EL (cell line): Measurements from ENCODE around the gene TMEM41B.
A peak's percentile ranks its signal among the peaks of the same experiment; 100 is the strongest.
"Not testable (repeated sequence)": the region's sequence is repeated elsewhere in the genome, so short reads cannot be mapped to it uniquely, and the experiment has no call there.

Source experiments
- DNase-seq: peaks from one replicate; pipeline ENCODE4 v3.0.0-alpha.2; 2016

TMEM41B gene, protein sequence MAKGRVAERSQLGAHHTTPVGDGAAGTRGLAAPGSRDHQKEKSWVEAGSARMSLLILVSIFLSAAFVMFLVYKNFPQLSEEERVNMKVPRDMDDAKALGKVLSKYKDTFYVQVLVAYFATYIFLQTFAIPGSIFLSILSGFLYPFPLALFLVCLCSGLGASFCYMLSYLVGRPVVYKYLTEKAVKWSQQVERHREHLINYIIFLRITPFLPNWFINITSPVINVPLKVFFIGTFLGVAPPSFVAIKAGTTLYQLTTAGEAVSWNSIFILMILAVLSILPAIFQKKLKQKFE

DNA sequence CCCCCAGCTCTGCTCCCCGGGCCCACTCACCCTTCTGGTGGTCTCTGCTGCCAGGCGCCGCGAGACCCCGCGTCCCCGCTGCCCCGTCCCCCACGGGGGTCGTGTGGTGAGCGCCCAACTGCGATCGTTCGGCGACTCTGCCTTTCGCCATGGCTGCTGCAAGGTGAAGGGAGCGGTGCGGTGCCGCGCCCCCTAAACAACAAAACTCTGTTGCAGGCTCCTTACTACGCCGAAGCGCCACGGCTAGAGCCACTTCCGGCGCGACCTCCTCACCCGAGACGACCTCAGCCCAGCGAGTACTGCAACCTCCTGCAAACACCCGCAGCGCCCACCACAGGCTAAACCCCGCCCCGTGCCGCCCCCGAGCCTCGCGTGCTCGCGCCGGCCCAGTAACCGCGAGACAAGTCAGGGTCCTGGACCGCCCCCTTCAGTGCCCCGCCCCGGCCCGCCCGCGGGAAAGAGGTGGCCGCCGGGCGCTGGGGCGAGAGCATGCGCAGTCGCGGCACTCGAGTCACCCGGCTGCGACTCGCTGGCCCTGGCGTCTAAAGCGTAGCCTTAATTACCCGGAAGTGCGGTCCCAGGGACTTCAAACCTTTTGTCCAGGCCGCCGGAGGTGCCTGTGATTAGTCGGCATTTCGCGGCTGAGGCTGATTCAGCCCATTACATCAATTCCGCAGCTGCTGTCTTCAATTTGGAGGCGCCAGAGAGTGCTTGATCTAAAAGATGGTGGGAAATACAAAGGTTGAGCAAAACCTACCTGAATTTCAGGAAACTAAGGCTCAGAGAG is at the start of gene TMEM41B:
TMEM41B (minus strand) TSS at position 303 of the 787 bp plus-strand sequence; CDS start at position 151, 152 bp downstream.
- peak; percentile 99 for DNase-seq

DNA sequence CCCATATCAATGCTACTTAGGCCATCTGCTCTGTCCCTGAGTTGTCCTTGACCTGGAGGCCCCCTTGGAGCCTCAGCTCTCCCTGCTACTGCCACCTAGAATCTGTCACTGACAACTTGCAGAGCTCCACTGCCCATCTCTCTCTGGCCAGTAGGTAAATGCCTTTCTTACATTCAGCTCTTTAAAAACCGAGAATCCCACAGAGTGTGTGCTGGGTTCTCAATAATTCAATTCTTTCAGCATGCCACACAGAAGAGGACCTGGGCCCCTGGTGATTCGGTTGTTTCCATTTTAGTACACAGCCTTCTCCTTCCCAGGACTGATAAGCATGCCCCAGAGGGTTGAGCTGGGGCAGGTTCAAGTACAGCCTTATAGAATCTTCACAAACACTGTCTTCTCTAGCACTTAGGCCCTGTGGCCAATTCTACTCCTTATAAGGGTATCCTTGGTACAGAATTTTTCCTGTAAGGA is 48.0 kb upstream of the TMEM41B start:
- DNase-seq, result no peak

DNA sequence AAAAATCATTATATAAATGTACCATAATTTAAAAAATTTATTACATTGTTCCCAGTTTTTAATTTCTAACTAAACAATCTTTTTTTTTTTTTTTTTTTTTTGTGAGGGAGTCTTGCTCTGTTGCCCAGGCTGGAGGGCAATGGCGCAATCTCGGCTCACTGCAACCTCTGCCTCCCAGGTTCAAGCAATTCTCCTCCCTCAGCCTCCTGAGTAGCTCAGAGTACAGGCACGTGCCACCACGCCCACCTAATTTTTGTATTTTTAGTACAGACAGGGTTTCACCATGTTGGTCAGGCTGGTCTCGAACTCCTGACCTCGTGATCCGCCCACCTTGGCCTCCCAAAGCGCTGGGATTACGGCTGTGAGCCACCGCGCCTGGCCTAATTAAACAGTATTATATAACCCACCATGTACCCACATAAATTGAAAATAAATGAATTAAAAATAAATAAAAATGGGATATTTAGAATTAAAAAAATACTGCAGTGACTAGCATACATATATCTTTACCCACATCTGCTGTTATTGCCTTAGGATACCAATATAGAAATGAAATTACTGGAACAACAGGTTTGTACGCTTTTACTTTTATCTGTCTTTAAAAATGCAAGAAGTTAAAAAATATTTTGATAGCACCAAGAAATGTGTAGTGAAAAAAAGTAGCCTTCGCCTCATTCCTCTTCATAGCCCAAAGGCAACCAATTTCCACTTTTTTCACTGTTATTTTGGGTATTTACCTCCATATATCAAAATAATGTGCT is 46.6 kb upstream of the TMEM41B start:
- not testable (repeated sequence) for DNase-seq

DNA sequence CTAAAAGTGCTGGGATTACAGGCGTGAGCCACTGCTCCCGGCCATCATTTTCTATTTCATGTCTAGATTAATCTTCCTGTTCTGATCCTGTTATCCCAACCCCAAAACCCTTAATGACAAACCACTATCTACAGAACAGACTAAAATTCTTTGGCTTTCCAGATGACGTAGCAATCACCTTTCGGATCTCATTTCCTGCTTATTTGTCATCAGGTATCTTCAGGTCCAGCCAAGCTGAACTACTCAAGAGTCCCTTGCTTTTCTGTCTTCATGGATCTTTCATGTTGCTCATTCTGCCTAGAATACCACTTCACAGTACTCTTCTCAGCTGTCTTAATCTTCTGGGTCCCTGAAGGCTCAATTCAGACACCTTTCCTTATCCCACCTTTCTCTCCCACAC is 42.6 kb upstream of the TMEM41B start:
- no peak for DNase-seq

DNA sequence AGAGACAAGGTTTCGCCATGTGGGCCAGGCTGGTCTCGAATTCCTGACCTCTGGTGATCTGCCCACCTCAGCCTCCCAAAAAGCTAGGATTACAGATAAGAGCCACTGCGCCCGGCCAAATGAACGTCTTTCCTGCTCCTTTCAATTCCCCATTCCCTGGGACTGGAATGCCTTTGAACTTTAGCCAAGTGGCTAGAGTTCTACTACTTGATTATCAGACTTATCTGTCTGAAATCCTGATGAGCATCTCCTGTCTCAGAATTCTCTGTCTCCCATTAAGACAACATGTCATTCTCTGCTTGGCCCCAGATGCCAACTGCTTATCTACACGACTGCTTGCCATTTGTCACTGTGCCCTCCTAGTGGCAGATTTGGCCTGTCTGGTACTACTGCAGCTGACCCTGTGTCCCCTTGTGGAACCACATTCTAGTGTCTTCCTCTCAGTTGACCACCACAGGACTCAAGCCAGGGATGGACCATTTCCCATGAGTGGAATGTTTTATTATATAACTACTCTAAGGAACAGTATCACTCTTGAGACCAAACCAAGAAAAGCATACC is 37.0 kb upstream of the TMEM41B start:
- no peak for DNase-seq

DNA sequence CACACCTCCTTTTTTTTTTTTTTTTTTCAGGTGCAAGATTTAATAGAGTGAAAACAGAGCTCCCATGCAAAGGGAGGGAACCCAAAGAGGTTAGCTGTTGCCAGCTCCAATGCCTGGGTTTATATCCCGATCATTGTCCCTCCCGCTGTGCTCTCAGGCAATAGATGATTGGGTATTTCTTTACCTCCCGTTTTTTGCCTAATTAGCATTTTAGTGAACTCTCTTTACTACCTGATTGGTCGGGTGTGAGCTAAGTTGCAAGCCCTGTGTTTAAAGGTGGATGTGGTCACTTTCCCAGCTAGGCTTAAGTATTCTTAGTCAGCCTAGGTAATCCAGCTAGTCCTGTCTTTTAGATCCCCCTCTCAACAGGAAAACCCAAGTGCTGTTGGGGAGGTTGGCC is 33.4 kb upstream of the TMEM41B start:
- not testable (repeated sequence) for DNase-seq

DNA sequence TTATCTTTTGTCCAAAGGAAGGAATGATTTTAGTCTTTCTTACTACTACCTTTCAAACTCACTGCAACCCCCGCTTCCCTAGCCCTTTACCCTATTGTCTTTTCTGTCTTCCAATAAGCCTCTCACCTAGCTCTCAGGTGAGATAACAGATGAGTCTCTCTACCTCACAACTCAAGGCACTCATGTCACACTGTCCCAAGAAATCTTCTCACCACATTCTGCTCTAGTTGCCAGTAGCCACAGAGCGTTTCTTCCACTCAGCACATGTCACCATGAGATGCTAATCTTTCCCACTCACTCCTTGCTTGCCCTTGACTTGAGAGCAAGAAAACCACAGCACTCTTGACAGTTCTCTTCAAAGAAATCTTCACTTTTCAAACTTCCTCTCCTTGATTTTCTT is 32.7 kb upstream of the TMEM41B start:
- no peak for DNase-seq

DNA sequence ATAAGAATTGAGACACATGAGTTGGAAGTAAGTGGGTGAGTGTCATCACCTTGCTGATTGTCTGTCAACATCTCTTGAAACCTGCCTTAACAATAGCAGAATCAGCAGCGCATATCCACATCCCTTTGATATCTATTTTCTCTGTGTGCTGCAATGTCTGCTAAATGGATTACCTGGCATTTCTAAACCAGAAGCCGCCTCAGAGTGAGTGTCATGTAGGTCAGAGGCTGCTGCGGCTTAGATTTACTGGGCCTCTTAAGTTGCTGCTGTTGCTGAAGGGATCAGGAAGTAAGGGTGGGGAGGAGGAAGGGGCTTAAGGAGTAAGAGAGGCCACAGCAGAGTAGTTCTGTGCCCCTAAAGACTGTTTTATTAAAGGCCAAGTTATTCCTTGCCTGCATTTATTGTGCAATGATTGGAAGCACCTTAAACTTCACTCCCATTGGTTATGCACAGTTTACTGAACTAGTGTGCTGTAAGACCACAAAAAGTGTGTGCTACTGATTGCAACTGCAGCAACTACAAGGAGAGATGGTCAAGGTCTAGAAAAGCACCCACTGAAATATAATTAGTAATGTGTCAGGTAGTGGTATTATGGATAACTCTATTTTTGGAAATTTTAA is 29.8 kb upstream of the TMEM41B start:
- no peak for DNase-seq

DNA sequence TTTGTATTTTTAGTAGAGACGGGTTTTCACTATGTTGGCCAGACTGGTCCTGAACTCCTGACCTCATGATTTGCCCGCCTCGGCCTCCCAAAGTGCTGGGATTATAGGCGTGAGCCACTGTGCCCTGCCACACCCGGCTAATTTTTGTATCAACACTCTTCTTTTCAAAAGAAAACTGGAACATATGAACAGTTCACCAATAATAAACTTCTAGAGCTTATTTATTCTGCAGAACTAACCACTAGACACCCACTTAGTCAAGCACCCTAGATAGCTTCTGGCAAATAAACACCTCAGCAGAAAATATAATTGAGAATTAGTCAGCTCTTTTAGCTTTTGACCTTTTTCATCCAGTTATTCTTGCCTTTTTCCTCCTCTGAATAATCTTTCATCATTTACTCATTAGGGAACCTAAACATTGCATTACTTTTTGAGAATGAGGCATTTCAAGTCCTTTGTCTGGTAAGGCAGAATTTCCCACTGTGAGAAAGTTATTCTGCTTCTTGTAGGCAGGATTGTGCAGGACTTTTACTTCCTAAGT is 27.3 kb upstream of the TMEM41B start:
- DNase-seq, result no peak

DNA sequence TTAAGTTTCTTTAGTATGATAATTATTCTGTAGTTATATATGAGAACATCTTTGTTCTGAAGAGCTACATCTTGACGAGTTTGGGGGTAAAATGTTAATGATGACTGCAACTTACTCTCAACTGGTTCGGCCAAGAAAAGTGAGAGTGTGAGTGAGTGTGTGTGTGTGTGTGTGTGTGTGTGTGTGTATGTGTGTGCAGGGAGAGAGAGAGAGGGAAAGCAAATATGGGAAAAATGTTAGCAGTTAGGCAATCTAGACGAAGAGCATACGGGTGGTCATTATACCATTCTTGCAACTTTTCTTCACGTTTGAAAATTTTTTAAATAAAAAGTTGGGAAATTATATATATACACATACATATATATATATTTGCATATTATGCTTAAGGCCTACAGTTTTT is 18.3 kb upstream of the TMEM41B start:
- DNase-seq, result no peak

DNA sequence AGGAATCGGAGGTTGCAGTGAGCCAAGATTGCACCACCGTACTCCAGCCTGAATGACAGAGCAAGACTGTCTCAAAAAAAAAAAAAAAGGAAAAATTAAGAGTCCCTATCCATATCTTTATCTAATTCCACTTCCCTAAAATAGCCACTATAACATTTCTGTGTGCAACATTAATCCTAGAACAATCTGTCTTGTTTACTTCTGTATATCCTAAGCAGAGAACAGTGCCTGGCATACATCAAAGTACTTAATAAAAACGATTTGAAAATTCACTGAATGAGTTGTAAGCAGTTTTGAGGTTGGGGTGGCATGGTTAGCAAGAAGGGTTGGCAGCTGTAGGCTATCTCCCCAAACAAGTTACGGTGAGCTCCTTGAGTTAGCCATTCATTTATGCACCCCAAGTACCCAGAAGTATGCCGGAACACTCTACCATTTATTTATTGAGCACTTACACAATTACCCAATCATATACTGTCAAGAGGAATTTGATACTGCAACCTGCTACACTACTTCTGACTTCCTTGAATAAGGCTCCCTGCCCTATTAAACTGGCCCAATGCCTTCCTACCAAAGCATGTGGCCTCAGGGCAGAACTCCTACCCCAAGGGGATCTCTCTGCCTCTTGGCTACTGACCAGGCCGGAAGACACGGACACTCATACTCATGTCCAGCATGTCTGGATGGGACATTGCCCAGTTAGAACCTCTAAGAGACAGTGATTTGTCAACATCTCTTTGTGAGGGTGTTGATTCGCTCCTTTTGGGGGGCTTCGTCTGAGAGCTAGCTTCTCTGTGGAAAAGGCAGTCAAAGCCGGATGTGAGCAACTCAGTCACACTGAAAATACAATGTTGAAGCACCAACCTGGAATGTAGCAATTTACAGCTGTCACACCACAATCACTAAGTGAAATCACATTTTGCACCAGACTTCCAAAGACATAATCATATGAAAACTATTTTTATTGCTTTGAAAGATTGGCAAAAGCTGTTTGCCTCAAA is 16.3 kb upstream of the TMEM41B start:
- DNase-seq, result peak; percentile 95

DNA sequence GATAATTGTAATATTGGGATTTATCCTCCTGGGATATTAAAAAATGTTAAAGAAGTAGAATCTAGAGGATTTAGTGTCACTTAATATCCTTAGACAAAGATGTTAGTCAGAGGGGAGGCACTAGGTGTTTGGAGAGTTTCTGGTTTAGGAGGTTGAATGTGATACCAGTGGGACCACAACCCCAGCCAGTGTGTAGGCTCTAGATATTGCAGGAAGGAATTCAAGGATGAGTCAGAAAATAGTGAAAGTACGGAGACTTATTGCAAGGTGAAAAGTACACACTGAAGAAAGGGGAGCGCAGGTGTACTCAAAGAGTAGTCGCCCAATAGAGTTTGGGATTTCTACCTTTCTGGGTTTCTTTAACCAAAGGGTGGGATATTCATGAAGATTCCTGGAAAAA is 5.7 kb upstream of the TMEM41B start:
- DNase-seq, result no peak

DNA sequence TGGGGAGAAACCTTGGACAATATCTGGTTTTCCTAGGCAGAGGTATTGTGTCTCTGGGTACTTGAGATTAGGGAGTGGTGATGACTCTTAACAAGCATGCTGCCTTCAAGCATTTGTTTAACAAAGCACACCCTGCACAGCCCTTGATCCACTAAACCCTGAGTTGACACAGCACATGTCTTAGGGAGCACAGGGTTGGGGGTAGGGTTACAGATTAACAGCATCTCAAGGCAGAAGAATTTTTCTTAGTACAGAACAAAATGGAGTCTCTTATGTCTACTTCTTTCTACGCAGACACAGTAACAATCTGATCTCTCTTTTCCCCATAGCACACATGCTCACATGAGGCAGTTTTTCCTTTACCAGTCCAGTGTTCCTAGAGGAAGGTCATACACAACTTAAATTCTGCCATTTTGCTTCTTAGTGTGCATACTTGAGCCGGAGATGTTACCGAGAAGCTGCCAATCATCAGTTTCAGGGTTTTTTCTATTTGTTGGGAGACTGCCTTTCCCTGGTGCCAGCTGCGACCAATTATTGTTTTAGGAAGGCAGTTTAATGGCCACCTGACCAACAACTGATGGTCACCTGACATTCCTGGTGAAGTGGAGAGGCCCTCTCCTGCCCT is 5.1 kb upstream of the TMEM41B start:
- DNase-seq, result not testable (repeated sequence)

DNA sequence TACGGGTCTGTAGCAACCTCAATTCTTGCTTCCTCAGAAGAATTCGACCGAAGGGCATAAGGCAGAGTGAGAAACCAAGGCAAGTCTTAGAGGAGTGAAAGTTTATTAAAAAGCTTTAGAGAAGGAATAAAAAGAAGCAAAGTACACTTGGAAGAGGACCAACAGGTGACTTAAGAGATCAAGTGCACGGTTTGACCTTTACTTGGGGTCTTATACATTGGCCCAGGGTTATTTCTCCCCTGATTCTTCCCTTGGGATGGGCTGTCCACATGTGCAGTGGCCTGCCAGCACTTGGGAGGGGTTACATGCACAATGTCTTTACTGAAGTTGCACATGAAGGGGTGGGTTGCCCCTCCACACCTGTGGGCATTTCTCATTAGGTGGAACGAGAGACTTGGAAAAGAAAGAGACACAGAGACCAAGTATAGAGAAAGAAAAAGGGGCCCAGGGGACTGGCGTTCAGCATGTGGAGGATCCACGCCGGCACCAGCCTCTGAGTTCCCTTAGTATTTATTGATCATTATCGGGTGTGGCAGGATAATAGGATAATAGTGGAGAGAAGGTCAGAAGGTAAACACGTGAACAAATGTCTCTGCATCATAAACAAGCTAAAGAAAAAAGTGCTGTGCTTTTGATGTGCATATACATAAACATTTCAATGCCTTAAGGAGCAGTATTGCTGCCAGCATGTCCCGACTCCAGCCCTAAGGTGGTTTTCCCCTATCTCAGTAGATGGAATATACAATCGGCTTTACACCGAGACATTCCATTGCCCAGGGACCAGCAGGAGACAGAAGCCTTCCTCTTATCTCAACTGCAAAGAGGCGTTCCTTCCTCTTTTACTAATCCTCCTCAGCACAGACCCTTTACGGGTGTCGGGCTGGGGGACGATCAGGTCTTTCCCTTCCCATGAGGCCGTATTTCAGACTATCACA is 4.3 kb upstream of the TMEM41B start:
- DNase-seq, result not testable (repeated sequence)

DNA sequence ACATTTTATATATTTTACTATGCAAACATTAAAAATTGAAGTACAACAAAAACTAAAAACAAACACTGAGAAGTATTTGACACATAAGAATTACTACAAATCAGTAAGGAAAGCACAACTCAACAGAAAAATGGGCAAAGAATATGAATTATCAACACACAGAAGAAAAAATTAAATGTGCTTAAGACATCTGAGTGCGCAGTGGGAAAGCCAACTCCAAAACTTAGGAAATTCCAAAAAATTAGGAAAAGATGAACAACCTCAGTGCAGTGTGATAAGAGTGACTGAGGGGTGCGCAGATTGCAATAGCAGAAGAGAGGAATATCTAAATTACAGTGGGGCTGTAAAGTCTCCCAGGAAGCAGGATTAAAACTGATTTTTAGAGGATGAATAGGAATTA is 1.9 kb upstream of the TMEM41B start:
- no peak for DNase-seq

DNA sequence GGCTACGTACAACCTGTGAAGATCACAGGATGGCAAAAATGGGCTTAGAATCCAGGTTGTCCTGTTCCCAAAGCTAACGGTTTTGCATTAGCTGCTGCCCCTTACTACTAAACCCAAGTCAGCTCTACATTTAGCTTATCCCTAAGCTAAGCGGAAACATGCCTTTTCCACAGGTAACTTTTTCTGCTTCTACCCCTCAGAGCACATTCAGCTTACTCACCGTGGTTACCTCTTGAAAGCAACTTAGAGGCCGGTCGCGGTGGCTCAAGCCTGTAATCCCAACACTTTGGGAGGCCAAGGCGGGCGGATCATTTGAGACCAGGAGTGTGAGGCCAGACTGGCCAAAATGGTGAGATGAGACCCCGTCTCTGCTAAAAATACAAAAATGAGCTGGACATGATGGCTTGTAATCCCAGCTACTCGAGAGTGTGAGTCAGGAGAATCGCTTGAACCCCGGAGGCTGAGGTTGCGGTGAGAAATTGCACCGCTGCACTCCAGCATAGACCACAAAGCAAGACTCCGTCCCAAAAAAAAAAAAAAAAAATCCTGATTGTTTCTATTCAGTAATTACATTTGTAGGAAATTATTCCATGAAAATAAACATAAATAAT is 790 bp upstream of the TMEM41B start:
- DNase-seq, result no peak

DNA sequence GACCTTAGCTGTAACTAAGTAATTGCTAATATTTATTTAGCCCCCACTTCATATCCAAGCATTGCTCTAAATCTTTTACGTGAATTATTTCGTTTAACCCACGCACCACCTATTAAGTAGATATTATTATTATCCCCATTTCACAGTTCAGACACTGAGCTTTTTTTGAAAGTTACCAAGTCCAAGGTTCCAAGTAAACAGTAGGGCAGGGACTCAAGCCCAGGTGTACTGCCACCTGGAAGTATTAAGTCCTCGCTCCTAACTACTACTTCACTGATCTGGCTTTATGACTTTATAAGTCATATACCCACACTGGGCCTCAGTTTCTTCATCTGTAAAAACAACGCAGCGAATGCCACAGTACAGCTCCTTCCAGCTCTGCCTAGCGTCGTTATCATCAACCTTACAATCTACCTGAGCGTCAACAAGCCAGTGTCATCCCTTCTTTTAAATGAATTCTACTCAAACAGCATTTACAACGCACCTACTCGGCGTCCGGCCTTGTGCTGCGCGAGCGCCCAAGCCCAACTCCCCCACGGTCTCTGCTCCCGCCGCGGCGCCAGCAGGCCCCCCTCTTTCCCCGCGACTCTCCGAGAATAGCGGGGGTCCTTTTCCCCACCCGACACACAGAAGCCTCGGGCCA is 624 bp downstream of the TMEM41B start:
- DNase-seq, result peak; percentile 37

DNA sequence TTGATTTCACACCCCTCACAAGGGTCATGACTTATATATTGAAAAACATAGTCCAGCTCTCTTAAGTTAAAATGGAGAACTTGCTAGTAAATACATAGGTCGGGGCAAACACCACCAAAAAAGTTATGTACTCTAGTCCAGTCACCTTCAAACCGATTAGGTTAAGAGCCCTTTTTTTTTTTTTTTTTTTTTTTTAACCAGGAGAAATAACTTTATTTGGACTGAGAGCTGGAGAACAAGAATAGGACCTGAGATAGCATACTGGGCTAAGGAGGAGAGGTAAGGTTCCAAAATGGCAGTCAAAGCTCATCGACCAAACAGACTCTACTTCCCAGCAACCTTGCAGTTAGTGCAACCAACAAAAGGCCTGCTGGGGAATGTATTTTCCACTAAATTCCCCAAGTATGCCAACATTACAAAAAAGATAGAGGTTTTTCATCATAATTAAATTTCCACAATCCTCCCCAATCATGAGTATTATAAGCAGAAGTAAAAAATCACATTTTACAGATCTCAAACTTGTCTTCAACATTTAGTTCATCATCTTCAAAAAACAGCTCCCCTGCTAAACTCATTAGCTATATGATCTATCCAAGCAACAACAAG is 3.8 kb downstream of the TMEM41B start:
- DNase-seq, result no peak
